ENCODE results near the gene PLEKHG2. TPM values are rescaled to one million over a fixed set of nuclear protein-coding genes. Genes with fewer than 3 reads are reported as not detected.
"Not testable (repeated sequence)": the region's sequence is repeated elsewhere in the genome, so short reads cannot be mapped to it uniquely, and the experiment has no call there.

Gene PLEKHG2
- total RNA-seq, 1 donor = 25.0 TPM

DNA sequence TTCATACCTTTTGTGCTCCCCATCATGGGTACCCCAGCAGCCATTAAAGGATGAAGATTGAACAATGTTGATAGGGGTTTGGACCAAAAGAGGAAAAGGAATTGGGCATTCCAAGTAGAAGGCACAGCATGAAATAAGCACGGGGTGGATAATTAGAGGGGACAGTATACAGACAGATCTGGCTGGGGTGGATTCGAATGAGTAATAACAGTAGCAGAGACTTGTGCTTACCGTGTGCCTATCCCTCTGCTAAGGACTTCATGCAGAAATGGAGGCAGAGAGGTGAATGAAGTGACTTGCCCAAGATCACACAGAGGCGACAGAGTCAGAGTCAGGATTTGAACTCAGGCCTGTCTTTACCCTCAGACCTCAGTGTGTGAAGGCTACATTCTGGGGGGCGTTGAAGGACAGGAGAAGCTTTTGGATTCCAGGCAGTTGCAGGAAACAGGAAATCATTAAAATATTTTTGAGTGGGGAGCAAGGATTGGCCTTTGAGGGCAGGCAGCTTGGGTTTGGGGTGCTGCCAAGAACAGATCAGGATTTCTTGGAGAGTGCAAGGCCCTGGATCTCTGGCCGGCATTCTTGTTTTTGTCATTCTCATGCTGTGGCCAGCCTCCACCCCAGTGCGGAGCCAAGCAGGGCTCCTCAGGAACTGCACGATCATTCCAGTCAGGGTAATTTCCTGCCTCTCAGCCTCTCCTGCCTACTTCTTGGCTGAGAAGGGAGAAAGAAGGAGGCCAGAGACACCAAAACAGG is 40.2 kb upstream of the PLEKHG2 start:
- TF ChIP-seq, protein P1, sequence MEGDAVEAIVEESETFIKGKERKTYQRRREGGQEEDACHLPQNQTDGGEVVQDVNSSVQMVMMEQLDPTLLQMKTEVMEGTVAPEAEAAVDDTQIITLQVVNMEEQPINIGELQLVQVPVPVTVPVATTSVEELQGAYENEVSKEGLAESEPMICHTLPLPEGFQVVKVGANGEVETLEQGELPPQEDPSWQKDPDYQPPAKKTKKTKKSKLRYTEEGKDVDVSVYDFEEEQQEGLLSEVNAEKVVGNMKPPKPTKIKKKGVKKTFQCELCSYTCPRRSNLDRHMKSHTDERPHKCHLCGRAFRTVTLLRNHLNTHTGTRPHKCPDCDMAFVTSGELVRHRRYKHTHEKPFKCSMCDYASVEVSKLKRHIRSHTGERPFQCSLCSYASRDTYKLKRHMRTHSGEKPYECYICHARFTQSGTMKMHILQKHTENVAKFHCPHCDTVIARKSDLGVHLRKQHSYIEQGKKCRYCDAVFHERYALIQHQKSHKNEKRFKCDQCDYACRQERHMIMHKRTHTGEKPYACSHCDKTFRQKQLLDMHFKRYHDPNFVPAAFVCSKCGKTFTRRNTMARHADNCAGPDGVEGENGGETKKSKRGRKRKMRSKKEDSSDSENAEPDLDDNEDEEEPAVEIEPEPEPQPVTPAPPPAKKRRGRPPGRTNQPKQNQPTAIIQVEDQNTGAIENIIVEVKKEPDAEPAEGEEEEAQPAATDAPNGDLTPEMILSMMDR (IDR thresholded peaks at IDR 0.05; ENCODE audit: insufficient read depth, low read depth, low read length) = no peak
- H3K4me3 ChIP-seq (ENCODE audit: low read depth, low read length) = no peak overlapping the region
- DNase-seq (ENCODE audit: low read depth) = peak; percentile 93

DNA sequence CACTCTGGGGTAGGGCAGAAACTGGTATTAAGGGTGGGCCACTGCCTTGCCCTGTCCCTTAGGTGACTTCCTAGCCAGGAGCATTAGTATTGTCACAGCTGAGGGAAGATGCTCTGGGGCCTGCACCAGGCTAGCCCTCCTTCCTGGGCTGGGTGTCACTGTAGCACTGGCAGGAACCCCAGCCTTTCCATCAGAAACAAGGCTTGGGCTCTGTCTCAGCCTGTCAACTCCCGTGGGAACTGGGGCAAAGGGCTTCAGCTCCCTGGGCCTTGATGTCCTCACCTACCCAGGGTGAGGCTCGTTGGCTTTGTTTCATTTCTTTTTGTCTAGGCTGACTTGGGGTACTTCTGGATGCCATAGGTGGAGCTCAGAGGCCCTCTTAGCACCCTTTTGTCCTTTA is 39.5 kb upstream of the PLEKHG2 start:
- DNase-seq (ENCODE audit: low read depth) = peak; percentile 53
- H3K4me3 ChIP-seq (ENCODE audit: low read depth, low read length) = no peak overlapping the region
- TF ChIP-seq, protein P1 (IDR thresholded peaks at IDR 0.05; ENCODE audit: insufficient read depth, low read depth, low read length) = no peak

DNA sequence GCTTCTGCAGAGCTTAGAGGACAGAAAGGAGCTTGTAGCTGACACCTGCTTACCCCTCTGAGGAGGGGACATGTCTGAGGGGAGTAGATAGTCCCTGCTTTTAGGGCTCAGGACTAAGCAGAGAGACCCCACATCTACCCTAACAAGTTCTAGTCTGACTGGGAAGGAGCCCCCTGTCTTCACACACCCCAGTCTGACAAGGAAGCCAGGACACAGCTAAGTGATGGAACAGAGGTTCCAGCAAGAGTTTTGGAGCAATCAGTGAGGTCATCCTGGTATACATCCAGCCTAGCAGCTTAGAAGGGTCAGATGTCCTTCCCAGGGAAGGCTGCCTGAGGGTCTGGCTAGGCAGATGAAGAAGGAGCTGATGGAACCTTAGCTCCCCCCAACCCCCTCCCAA is 36.5 kb upstream of the PLEKHG2 start:
- H3K4me3 ChIP-seq (ENCODE audit: low read depth, low read length) = no peak overlapping the region
- DNase-seq (ENCODE audit: low read depth) = no peak
- TF ChIP-seq, protein P1 (IDR thresholded peaks at IDR 0.05; ENCODE audit: insufficient read depth, low read depth, low read length) = no peak

DNA sequence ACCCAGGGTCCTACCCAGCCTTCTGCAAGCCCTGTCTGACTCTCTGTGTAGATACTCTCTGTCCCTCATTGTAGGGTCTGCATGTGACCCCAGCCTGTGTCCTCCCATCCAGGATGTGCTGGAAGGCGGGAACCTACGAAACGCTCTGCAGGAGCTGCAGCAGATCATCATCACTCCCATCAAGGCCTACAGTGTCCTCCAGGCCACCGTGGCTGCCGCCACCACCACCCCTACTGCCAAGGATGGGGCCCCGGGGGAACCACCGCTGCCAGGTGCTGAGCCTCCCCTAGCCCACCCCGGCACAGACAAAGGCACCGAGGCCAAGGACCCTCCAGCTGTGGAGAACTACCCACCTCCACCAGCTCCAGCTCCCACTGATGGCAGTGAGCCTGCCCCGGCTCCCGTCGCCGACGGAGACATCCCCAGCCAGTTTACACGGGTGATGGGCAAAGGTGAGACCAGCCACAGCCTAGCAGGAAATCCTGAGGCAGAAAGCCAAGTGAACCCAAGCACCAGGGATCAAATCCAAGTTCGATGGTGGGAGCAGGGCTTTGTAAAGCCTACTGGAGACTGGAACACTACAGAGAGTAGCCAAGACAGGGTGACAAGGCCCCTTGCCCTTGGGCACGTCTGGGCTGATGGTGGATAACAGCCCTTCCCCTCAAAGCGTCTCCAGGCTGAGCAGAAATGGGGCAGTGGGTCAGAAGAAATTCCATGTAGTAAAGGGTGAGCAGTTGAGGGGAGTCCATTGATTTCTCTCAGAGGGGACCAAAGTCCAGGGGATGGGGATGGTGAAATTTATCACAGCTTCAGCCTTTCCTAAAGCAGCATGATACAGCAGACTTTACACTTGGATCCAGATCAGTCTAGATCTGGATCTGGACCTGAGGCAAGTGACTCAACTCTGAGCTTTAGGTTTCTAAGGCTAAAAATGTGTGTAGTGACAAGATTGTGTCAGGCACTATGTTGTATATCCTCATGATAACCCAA is 34.8 kb upstream of the PLEKHG2 start:
- H3K4me3 ChIP-seq (ENCODE audit: low read depth, low read length) = no peak overlapping the region
- TF ChIP-seq, protein P1 (IDR thresholded peaks at IDR 0.05; ENCODE audit: insufficient read depth, low read depth, low read length) = no peak
- DNase-seq (ENCODE audit: low read depth) = no peak

DNA sequence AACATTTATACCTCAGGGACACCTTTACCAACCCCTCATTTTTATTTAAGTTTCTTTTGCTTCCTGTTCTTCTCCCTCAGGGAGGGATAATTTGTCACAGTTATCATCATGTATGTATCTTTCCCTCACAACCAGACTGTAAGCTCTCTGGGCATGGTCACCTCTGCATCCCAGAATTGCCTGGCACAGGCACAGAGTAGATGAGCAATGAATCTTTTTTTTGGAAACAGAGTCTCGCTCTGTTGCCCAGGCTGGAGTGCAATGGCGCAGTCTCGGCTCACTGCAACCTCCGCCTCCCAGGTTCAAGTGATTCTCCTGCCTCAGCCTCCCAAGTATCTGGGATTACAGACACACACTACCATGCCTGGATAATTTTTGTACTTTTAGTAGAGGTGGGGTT is 33.1 kb upstream of the PLEKHG2 start:
- not testable (repeated sequence) for H3K4me3 ChIP-seq (ENCODE audit: low read depth, low read length); DNase-seq (ENCODE audit: low read depth)

DNA sequence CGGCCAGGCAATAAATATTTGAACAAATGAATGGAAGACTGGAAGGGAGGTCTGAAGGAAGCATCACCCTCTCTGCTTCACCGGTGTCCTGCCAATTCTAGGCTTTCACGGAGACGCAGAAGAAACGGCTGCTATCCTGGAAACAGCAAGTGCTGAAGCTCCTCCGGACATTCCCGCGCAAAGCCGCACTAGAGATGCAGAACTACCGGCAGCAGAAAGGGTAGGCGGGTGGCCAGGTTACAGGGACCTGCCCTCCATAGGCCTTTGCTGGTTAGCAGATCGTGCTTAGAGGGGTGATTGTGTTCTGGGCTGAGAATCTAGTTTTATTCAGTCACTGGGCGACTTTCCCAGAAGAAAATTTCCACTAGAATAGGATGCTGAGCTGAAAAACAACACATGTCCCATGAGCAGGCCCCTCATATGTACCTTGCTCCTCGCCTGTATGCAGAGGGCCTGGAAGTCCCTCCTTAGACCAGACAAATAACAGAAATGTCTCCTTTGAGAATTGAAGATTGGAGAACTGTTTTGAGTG is 32.5 kb upstream of the PLEKHG2 start:
- DNase-seq (ENCODE audit: low read depth) = no peak
- no peak overlapping the region for H3K4me3 ChIP-seq (ENCODE audit: low read depth, low read length)
- TF ChIP-seq, protein P1 (IDR thresholded peaks at IDR 0.05; ENCODE audit: insufficient read depth, low read depth, low read length) = no peak
